SK-N-SH treated with all-trans-retinoic acid at 6 μM for 48 hours (cell line): ENCODE measurements around the gene WWP2.

Experiments
- ESRRG ChIP-seq: fragments of 250-450 bp; sonication (Bioruptor Pico); IDR thresholded peaks from 2 replicates; pipeline ENCODE4 v1.6.1; 2021; ENCODE audit warnings: mild to moderate bottlenecking
- ZFP3 ChIP-seq: fragments of 250-450 bp; sonication (Bioruptor Pico); IDR thresholded peaks from 2 replicates; pipeline ENCODE4 v1.5.0; 2020; ENCODE audit warnings: mild to moderate bottlenecking, moderate library complexity

DNA sequence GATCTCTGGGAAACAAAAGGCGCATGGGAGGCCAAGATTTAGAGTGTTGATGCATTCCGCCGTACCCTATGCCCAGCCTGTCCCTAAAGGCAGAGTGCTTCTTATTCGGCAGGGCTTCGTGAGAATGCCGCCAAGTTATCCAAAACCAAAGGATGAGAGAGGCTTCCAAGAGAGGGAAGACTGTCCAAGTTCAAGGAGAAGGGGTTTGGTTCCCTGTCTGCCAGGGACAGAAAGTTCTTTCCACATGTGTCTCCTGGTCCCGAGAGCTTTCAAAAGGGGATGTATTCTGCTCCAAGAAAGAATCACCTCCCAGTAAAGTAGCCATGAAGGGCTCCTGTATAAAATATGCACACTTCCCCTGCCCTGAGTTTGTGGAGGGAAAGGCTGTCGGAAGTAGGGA is 146.9 kb downstream of the WWP2 start:
- TF ChIP-seq ESRRG (no peak), ZFP3 (CRISPR knock-in tag) (no peak)
